Neural crest cell (in vitro differentiated cells): ENCODE data around the gene DSCAM. TPM values are rescaled to one million over a fixed set of nuclear protein-coding genes. Genes with fewer than 3 reads are reported as not detected.

Experiments used
- DNase-seq: peaks from one replicate; pipeline ENCODE4 v3.0.0; 2021; ENCODE audit warnings: low read depth, mixed read lengths, low spot score
- H3K27ac Mint-ChIP-seq: one replicate; pipeline ENCODE4 v1.8.0; 2021; ENCODE audit warnings: mild to moderate bottlenecking, mixed read lengths; ENCODE audit not compliant: unreplicated experiment
- H3K27me3 Mint-ChIP-seq: 2 replicates; pipeline ENCODE4 v1.8.0; 2021; ENCODE audit warnings: low read depth, mild to moderate bottlenecking, mixed read lengths
- H3K36me3 Mint-ChIP-seq: 2 replicates; pipeline ENCODE4 v1.8.0; 2021; ENCODE audit warnings: low read depth, mild to moderate bottlenecking, mixed read lengths
- H3K4me1 Mint-ChIP-seq: 2 replicates; pipeline ENCODE4 v1.8.0; 2021; ENCODE audit warnings: mixed read lengths
- H3K4me3 Mint-ChIP-seq: one replicate; pipeline ENCODE4 v1.8.0; 2021; ENCODE audit warnings: mild to moderate bottlenecking, mixed read lengths
- H3K9me3 Mint-ChIP-seq: 2 replicates; pipeline ENCODE4 v1.8.0; 2021; ENCODE audit warnings: mixed read lengths
- CTCF ChIP-seq: fragments of 200-600 bp; sonication (generic); conservative IDR thresholded peaks from 2 replicates; pipeline ENCODE4 v1.5.0; 2021; ENCODE audit warnings: antibody characterized with exemption, mild to moderate bottlenecking
- total RNA-seq: library from RNA; stranded (reverse); gene quantifications from 2 replicates; pipeline ENCODE4 v1.2.1, GENCODE V29; 2021

DSCAM gene
- total RNA-seq, 1 donor from 2014 or later = 0.19 TPM

DNA sequence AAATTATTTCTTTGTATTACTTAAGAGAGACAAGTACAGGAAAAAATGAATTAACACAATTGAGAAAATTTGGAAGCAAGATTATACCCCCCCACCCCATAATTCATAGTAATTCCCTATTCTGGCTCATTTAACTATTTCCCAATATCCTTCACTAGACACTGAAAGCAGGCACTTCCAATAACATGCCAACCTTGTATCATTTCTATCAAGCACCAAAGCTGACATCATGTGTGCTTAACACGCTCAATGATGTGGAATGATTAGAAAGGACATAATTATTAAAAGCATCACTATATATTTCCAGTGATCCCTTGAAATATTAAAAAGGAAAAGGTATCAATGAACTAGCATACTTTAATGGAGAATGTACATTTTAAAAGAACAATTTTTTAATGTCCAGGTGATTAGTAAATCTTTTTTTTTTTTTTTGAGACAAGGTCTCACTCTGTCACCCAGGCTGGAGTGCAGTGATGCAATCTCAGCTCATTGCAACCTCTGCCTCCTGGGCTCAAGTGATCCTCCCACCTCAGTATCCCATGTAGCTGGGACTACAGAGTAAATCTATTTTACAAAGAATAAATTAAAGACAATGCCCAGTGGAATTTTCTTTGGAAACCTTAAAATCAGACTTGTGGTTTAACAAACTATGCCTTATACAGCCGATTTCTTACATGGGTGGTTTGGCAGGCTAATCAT, 443.9 kb downstream of the DSCAM start:
- TF ChIP-seq CTCF = no peak
- H3K36me3 Mint-ChIP-seq = no peaks in the 10 kb centered on the region
- H3K4me3 Mint-ChIP-seq = no peak overlapping the region
- H3K27me3 Mint-ChIP-seq = no peaks in the 10 kb centered on the region
- H3K9me3 Mint-ChIP-seq = no peaks in the 10 kb centered on the region
- no peak overlapping the region for H3K27ac Mint-ChIP-seq
- DNase-seq = no peak
- H3K4me1 Mint-ChIP-seq = peaks cover 11% of the 10 kb centered on the region

DNA sequence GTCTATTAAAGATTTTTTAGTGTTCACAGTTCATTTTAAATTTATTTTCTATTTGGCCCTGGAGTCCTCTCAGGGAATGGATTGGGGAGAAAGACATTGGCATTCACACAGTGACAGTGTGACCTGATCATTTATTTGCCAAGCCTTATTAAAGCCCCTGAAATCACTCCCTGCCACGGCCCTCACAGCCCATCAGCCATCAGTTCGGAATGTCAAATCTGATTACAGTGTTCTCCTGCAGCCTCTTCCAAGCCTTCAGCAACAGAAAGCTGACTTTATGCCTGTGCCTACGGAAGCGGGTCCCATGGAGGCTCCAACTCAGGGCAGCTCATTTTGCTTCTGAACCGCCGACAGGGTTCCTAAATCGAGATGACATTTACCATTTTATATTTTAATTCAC, 451.2 kb downstream of the DSCAM start:
- no peaks in the 10 kb centered on the region for H3K4me1 Mint-ChIP-seq
- H3K27ac Mint-ChIP-seq = no peak overlapping the region
- no peak for TF ChIP-seq CTCF
- H3K4me3 Mint-ChIP-seq = no peak overlapping the region
- H3K36me3 Mint-ChIP-seq = no peaks in the 10 kb centered on the region
- DNase-seq = no peak
- H3K9me3 Mint-ChIP-seq = peaks cover 4% of the 10 kb centered on the region
- peaks cover 9% of the 10 kb centered on the region for H3K27me3 Mint-ChIP-seq

GRCh38 chr21:40393066-40393465, 453.9 kb downstream of the DSCAM start:
- DNase-seq = no peak
- Mint-ChIP-seq H3K9me3 (peaks cover 4% of the 10 kb centered on the region), H3K4me3 (no peak overlapping the region), H3K27me3 (peaks cover 24% of the 10 kb centered on the region), H3K36me3 (no peaks in the 10 kb centered on the region), H3K27ac (no peak overlapping the region), H3K4me1 (no peaks in the 10 kb centered on the region)
- no peak for TF ChIP-seq CTCF

GRCh38 chr21:40388046-40388445, 458.9 kb downstream of the DSCAM start:
- Mint-ChIP-seq H3K36me3 (no peaks in the 10 kb centered on the region), H3K27ac (no peak overlapping the region), H3K9me3 (no peaks in the 10 kb centered on the region), H3K4me3 (no peak overlapping the region), H3K4me1 (no peaks in the 10 kb centered on the region), H3K27me3 (peaks cover 22% of the 10 kb centered on the region)
- no peak for DNase-seq
- no peak for TF ChIP-seq CTCF

DNA sequence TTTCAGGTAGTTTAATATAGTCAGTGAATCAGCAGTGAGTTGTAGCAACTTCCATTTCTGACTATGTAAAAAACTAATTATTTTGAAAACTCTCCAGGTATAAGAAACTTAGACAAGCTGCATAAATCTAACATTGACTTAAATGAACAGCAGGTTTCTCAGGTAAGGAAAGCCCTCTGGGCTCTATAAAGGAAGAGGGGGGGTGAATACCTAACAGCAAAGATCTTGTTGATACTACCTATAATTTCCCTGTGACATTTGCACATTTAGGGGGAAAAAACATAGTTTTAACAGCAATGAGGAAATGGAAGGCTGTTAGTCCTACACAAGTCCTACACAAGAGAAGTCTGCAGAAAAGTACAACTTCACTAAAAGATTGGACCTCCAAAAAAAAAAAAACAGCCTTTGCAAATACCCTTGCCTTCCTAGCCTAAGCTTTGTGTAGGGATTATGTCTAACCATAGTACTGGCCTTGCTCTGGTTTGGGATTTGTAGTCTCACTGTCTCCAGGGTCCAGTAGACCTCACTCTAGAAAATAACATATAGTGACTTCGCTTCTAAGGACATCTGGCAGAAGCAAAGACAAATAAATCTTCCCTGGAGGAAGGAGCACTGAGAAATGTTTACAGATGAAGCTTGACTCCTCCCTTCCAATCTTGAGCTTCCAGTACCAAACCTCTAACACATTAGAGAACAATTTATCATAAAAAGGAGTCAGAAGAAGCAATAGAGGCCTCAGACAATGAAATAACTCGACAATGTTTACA, 459.8 kb downstream of the DSCAM start:
- no peak for DNase-seq
- Mint-ChIP-seq H3K9me3 (no peaks in the 10 kb centered on the region), H3K27ac (no peak overlapping the region), H3K36me3 (no peaks in the 10 kb centered on the region), H3K27me3 (peaks cover 22% of the 10 kb centered on the region), H3K4me3 (no peak overlapping the region), H3K4me1 (no peaks in the 10 kb centered on the region)
- TF ChIP-seq CTCF = no peak
